ENCODE measurements around the gene MAP4K4. TPM values are rescaled to one million over a fixed set of nuclear protein-coding genes. Genes with fewer than 3 reads are reported as not detected.

The MAP4K4 gene
- total RNA-seq, 1 experiment from 2014 or later = 136 TPM

DNA sequence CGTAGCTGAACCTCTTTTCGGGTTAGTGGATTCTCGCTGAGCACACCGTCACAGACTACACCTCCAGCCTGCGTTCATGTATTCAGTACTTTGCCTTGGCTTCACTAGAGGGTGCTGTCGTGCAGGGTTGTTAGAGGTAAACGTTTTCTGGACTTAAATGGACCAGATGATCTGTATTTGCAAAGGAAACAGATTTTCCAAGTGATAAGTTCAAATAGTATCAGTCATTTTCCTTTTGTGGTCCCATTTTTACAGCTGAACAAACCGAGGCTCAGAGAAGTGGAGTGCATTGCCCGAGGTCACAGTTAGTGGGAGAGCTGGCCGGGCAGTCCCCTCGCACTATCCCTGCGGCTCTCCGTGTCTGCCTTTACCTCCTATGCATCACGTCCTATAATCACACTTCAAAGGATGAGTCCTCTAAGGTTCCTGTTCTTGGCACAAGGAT lies 125.9 kb downstream of the MAP4K4 start:
- intact Hi-C loops (cut with micrococcal nuclease; ENCODE audit: unreplicated experiment) = no loop called here
- no peaks in the 10 kb centered on the region for H3K27me3 Mint-ChIP-seq (ENCODE audit: unreplicated experiment)
- H3K4me1 Mint-ChIP-seq (ENCODE audit: low read depth, unreplicated experiment) = peaks cover 54% of the 10 kb centered on the region
- CTCF ChIA-PET = interaction anchor here (0.5 kb wide), 1 partner anchor 300 kb away, joined by 5 read pairs; no protein-coding TSS in a partner anchor
- TF ChIP-seq, protein P1, sequence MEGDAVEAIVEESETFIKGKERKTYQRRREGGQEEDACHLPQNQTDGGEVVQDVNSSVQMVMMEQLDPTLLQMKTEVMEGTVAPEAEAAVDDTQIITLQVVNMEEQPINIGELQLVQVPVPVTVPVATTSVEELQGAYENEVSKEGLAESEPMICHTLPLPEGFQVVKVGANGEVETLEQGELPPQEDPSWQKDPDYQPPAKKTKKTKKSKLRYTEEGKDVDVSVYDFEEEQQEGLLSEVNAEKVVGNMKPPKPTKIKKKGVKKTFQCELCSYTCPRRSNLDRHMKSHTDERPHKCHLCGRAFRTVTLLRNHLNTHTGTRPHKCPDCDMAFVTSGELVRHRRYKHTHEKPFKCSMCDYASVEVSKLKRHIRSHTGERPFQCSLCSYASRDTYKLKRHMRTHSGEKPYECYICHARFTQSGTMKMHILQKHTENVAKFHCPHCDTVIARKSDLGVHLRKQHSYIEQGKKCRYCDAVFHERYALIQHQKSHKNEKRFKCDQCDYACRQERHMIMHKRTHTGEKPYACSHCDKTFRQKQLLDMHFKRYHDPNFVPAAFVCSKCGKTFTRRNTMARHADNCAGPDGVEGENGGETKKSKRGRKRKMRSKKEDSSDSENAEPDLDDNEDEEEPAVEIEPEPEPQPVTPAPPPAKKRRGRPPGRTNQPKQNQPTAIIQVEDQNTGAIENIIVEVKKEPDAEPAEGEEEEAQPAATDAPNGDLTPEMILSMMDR (IDR thresholded peaks at IDR 0.05; ENCODE audit: unreplicated experiment) = peak; percentile 57
- H3K27ac Mint-ChIP-seq (ENCODE audit: unreplicated experiment) = peak overlapping the region; percentile 31
- peak; percentile 73 for DNase-seq
- no peaks in the 10 kb centered on the region for H3K9me3 Mint-ChIP-seq (ENCODE audit: low read depth, unreplicated experiment)
- H3K4me3 Mint-ChIP-seq (ENCODE audit: low read depth, unreplicated experiment) = no peak overlapping the region
- BruUV-seq (replicated peaks) = no TSS peak
- peaks cover 27% of the 10 kb centered on the region for H3K36me3 Mint-ChIP-seq (ENCODE audit: insufficient read depth, unreplicated experiment)

DNA sequence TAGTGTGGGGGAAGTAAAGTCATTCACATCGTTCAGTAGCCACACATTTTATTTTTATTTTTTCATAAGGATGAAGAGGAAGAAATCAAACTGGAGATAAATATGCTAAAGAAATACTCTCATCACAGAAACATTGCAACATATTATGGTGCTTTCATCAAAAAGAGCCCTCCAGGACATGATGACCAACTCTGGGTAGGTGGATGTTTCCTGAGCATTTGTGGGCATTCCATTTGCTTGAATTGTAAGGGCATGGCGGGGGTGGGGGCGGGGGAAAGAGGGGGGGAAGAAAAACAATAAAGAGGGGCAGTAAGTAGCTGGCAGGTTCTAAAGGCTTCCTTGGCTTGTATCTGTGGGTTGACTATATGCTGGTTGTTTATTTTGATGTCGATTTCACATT lies 126.4 kb downstream of the MAP4K4 start:
- peaks cover 52% of the 10 kb centered on the region for H3K4me1 Mint-ChIP-seq (ENCODE audit: low read depth, unreplicated experiment)
- intact Hi-C loops (cut with micrococcal nuclease; ENCODE audit: unreplicated experiment) = no loop called here
- no TSS peak for BruUV-seq (replicated peaks)
- CTCF ChIA-PET = interaction anchor here (0.5 to 0.8 kb wide), 2 partner anchors 301 to 441 kb away, joined by 3 to 5 read pairs; no protein-coding TSS in a partner anchor
- H3K36me3 Mint-ChIP-seq (ENCODE audit: insufficient read depth, unreplicated experiment) = peaks cover 25% of the 10 kb centered on the region
- H3K4me3 Mint-ChIP-seq (ENCODE audit: low read depth, unreplicated experiment) = no peak overlapping the region
- H3K27ac Mint-ChIP-seq (ENCODE audit: unreplicated experiment) = no peak overlapping the region
- no peak for DNase-seq
- no peaks in the 10 kb centered on the region for H3K9me3 Mint-ChIP-seq (ENCODE audit: low read depth, unreplicated experiment)
- no peaks in the 10 kb centered on the region for H3K27me3 Mint-ChIP-seq (ENCODE audit: unreplicated experiment)
- TF ChIP-seq, protein P1 (IDR thresholded peaks at IDR 0.05; ENCODE audit: unreplicated experiment) = no peak

DNA sequence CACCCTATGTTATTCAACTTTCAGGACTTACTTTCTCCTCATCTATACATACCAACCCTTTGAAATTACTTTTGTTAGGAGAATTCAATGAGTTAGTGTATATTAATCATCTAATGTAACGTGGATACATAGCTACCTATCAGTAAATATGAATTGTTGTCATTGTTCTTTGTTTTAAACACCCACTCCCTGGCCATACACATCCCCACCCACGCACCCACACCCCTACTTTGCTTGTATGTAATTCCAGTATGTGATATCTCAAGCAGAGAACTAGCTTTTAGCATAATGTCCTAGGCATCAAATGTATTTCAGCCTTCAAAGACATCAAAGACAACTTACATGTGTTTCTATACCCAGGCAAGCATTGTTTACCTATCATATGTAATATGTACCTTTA lies 129.2 kb downstream of the MAP4K4 start:
- CTCF ChIA-PET = interaction anchor here (0.6 to 1.2 kb wide), 5 partner anchors 20 to 307 kb away, joined by 3 to 6 read pairs (median 3); no protein-coding TSS in a partner anchor
- peaks cover 41% of the 10 kb centered on the region for H3K36me3 Mint-ChIP-seq (ENCODE audit: insufficient read depth, unreplicated experiment)
- no TSS peak for BruUV-seq (replicated peaks)
- no peaks in the 10 kb centered on the region for H3K9me3 Mint-ChIP-seq (ENCODE audit: low read depth, unreplicated experiment)
- H3K27me3 Mint-ChIP-seq (ENCODE audit: unreplicated experiment) = no peaks in the 10 kb centered on the region
- intact Hi-C loops (cut with micrococcal nuclease; ENCODE audit: unreplicated experiment) = loop anchor here (2.0 kb wide), 1 partner anchor 126 kb away; no protein-coding TSS in a partner anchor
- peaks cover 68% of the 10 kb centered on the region for H3K4me1 Mint-ChIP-seq (ENCODE audit: low read depth, unreplicated experiment)
- peak overlapping the region; percentile 63 for H3K27ac Mint-ChIP-seq (ENCODE audit: unreplicated experiment)
- peak overlapping the region; percentile 53 for H3K4me3 Mint-ChIP-seq (ENCODE audit: low read depth, unreplicated experiment)
- TF ChIP-seq, protein P1 (IDR thresholded peaks at IDR 0.05; ENCODE audit: unreplicated experiment) = no peak
- DNase-seq = no peak

DNA sequence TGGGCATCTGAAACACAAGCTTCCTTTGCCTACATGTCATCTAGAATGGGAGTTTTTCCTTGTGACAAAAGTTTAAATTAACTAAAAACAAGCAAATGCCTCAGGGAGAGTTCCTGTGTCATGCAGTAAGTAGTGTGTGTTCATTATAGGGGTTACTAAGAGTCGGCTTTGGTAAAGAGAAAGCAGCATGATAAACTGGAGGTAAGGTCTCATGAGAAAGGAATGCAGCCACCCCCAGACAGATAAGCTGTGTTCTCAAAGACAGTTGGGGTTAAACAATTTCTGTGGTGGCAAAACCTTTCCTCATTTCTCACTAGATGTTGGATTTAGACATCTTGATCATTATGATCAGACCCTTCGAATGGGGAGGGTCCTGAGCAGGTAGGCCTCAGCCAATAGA lies 129.7 kb downstream of the MAP4K4 start:
- peak overlapping the region; percentile 53 for H3K4me3 Mint-ChIP-seq (ENCODE audit: low read depth, unreplicated experiment)
- intact Hi-C loops (cut with micrococcal nuclease; ENCODE audit: unreplicated experiment) = loop anchor here (2.0 kb wide), 1 partner anchor 126 kb away; no protein-coding TSS in a partner anchor

More for the DNA sequence above, 129.7 kb downstream of the MAP4K4 start:
- CTCF ChIA-PET = interaction anchor here (0.6 to 1.3 kb wide), 6 partner anchors 20 to 408 kb away, joined by 3 to 6 read pairs (median 4); no protein-coding TSS in a partner anchor
- Mint-ChIP-seq H3K4me1 (ENCODE audit: low read depth, unreplicated experiment) (peaks cover 70% of the 10 kb centered on the region), H3K27ac (ENCODE audit: unreplicated experiment) (peak overlapping the region; percentile 63), H3K27me3 (ENCODE audit: unreplicated experiment) (no peaks in the 10 kb centered on the region), H3K9me3 (ENCODE audit: low read depth, unreplicated experiment) (no peaks in the 10 kb centered on the region), H3K36me3 (ENCODE audit: insufficient read depth, unreplicated experiment) (peaks cover 41% of the 10 kb centered on the region)
- peak; percentile 45 for DNase-seq
- BruUV-seq (replicated peaks) = no TSS peak
- TF ChIP-seq, protein P1 (IDR thresholded peaks at IDR 0.05; ENCODE audit: unreplicated experiment) = no peak

Data from Calu3 (cell line).